ENCODE results near the gene FGG. TPM values are rescaled to one million over a fixed set of nuclear protein-coding genes. Genes with fewer than 3 reads are reported as not detected.

The FGG gene
- not detected in 2 replicates for total RNA-seq

GRCh38 chr4:154612472-154613414, at the start of gene FGG:
FGG (minus strand) TSS chr4:154612656; CDS start chr4:154612609, 47 bp downstream.

DNA sequence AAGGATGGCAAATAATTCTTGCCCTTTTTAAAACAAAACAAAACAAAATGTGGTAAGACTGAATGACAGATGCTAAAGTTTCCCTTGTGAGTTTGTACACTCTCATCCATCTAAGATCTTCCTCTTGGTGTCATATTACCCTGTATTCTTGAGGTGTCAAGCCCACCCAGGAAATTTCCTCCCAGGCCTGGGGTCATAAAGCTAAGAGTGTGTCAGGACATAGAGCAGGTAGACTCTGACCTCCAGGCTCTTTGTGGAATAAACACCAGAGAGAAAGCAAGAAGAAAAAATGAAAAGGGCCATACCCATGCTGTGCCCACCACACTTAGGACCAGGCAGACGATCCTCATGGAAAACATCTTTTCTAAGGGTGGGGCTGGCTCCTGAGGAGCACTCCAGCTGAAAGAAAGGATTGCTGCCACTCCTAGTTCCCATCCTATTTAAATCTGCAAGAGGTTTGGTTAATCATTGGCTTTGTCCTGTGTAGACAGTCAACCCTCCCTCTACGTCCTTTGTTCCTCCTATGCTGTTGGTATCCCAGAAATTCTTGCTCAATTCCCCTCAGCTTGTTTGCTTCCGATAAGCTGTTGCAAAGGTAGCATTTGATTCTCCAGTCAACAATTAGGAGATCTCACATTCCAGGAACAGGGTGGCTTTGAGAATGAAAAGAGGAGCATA, 22.0 kb downstream of the FGG start, which contains the start of gene FGA:
Gene FGA, minus strand, starts transcription at position 414 of the 678 bp plus-strand sequence. Its CDS starts 55 bp downstream, at position 359.

GRCh38 chr4:154562697-154563254, 49.7 kb downstream of the FGG start, which contains the start of gene FGB:
FGB (plus strand) TSS chr4:154563011; CDS start chr4:154563019, 8 bp downstream.

Other genes with a start within 250 kb of the FGG start
- 0.09 TPM in 1 of 2 replicates, not detected in the other for gene DCHS2, start 120.9 kb downstream of the FGG start, total RNA-seq
- 67.5 and 97.6 TPM in 2 replicates for gene PLRG1, start 62.3 kb downstream of the FGG start, total RNA-seq
- gene FGB, start 49.6 kb downstream of the FGG start, total RNA-seq: not detected in 2 replicates
- gene FGA, start 21.9 kb downstream of the FGG start, total RNA-seq: not detected in 2 replicates
- 0.17 and 0.47 TPM in 2 replicates for gene LRAT, start 131.3 kb upstream of the FGG start, total RNA-seq
- gene RBM46, start 168.6 kb upstream of the FGG start, total RNA-seq: under 0.01 TPM in 1 of 2 replicates, not detected in the other